Body of pancreas (tissue), 4 donors: ENCODE results near the gene MT1G.
A peak's percentile ranks its signal among the peaks of the same experiment; 100 is the strongest.

Experiments used
- CTCF ChIP-seq, 7 experiments: fragments of 450-650 bp in 4 of 7; fragments of 200-600 bp in 3 of 7; sonication (generic) in 3 of 7; IDR thresholded peaks; one replicate each; pipeline ENCODE4 v1.5.1; 2016 to 2019; ENCODE audit warnings: antibody characterized with exemption in 7 of 7
- POLR2A ChIP-seq, 3 donors: fragments of 450-650 bp; IDR thresholded peaks; one replicate each; pipeline ENCODE4 v1.6.1; 2016; ENCODE audit warnings: antibody characterized with exemption in 3 of 3, mild to moderate bottlenecking in 2 of 3

GRCh38 chr16:56657555-56658326 is 10.1 kb downstream of the MT1G start, which contains the start of gene MT1F:
- TF ChIP-seq POLR2A (IDR thresholded peaks at IDR 0.05), result peak; percentile 76 to 85 (median 83)
- TF ChIP-seq CTCF (IDR thresholded peaks at IDR 0.05), result peak in 2 of 7 experiments; percentile 33 to 37
